HL-60 (cell line): Measurements from ENCODE around the gene AK5.

Experiments used
- DNase-seq, 2 experiments: peaks; one replicate each; pipeline ENCODE4 v3.0.0-alpha.2; 2010 to 2020; ENCODE audit warnings: low read depth in 1 of 2, low spot score in 1 of 2
- H3K27ac ChIP-seq: fragments of 250-450 bp; sonication (Bioruptor Pico); replicated peaks from 2 replicates; pipeline ENCODE4 v1.5.1; 2020; ENCODE audit warnings: mild to moderate bottlenecking, moderate library complexity
- H3K27me3 ChIP-seq: fragments of 250-450 bp; sonication (Bioruptor Pico); 2 replicates; pipeline ENCODE4 v1.5.1; 2021; ENCODE audit warnings: mild to moderate bottlenecking, moderate library complexity; ENCODE audit not compliant: insufficient read depth, poor library complexity, severe bottlenecking
- H3K4me3 ChIP-seq: replicated peaks from 2 replicates; pipeline ENCODE4 v1.5.1; 2011; ENCODE audit warnings: mild to moderate bottlenecking, control low read depth, low read length; ENCODE audit not compliant: insufficient read depth
- CTCF ChIP-seq: IDR thresholded peaks from one replicate; pipeline ENCODE4 v1.5.1; 2011; ENCODE audit warnings: low read length, control low read depth, inconsistent platforms; ENCODE audit not compliant: insufficient read depth
- GABPA ChIP-seq: IDR thresholded peaks from 2 replicates; pipeline ENCODE4 v1.6.1; 2012; ENCODE audit warnings: low read depth
- POLR2AphosphoS5 ChIP-seq: IDR thresholded peaks from 2 replicates; pipeline ENCODE4 v1.6.1; 2012; ENCODE audit warnings: low read depth
- SPI1 ChIP-seq: IDR thresholded peaks from 2 replicates; pipeline ENCODE4 v1.6.1; 2012; ENCODE audit warnings: low read depth, mild to moderate bottlenecking, borderline replicate concordance
- TF ChIP-seq, protein P1 (sequence below): IDR thresholded peaks from 2 replicates; pipeline ENCODE4 v1.6.1; 2012; ENCODE audit warnings: low read depth; ENCODE audit not compliant: insufficient replicate concordance

Gene AK5

DNA sequence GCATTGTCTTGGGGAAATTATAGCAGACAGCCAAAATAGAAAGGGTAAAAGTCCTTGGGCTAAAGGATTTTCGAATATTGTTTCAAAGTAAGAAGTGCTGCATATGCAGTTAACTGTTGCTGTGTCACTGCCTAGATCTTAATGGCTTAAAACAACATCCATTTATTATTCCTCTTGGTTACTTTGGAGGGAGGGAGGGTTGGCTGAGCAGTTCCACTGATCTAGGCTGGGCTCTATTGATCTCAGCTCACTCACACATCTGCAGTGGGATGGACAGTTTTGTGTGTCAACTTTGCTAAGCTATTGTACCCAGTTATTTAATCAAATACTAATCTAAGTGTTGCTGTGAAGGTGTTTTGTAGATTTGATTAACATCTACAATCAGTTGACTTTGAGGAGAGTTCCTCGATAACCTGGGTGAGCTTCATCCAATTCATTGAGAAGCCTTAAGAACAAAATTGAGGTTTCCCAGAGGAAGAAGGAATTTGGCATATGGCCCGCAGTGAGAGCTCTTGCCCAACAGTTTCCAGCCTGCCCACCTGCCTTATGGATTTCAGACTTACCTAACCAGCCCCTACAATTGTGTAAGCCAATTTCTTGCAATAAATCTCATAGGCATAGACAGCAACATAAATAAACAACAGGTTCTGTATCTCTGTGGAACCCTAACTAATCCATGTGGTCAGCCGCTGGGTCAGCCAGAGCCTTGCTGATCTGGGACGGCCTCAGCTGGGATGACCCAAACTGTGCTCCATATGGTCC lies 187.3 kb downstream of the AK5 start:
- H3K27me3 ChIP-seq, result no peaks in the 10 kb centered on the region
- no peak overlapping the region for H3K27ac ChIP-seq
- TF ChIP-seq, protein P1, sequence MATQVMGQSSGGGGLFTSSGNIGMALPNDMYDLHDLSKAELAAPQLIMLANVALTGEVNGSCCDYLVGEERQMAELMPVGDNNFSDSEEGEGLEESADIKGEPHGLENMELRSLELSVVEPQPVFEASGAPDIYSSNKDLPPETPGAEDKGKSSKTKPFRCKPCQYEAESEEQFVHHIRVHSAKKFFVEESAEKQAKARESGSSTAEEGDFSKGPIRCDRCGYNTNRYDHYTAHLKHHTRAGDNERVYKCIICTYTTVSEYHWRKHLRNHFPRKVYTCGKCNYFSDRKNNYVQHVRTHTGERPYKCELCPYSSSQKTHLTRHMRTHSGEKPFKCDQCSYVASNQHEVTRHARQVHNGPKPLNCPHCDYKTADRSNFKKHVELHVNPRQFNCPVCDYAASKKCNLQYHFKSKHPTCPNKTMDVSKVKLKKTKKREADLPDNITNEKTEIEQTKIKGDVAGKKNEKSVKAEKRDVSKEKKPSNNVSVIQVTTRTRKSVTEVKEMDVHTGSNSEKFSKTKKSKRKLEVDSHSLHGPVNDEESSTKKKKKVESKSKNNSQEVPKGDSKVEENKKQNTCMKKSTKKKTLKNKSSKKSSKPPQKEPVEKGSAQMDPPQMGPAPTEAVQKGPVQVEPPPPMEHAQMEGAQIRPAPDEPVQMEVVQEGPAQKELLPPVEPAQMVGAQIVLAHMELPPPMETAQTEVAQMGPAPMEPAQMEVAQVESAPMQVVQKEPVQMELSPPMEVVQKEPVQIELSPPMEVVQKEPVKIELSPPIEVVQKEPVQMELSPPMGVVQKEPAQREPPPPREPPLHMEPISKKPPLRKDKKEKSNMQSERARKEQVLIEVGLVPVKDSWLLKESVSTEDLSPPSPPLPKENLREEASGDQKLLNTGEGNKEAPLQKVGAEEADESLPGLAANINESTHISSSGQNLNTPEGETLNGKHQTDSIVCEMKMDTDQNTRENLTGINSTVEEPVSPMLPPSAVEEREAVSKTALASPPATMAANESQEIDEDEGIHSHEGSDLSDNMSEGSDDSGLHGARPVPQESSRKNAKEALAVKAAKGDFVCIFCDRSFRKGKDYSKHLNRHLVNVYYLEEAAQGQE, result no peak
- TF ChIP-seq GABPA (no peak), SPI1 (no peak), POLR2AphosphoS5 (no peak), CTCF (no peak)
- DNase-seq, result peak in 1 of 2 experiments; percentile 59
- H3K4me3 ChIP-seq, result no peak overlapping the region

DNA sequence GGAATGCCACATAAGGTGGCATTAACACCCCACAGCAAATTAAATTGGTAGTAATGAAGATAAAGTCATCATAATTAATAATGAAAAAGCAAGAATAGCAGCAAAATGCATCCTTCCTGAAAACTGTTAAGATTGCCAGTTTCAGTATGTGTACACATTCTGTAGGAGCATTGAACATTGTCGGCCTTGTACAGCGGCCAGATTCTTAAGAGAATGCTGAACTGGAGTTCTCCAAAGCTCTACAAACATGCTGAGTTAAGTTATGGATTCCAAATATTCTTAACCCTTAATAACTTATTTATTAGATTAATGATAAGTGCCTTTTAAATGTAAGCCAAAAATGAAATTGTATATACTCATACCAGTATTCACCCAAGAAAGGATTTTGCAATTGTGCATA lies 189.9 kb downstream of the AK5 start:
- no peaks in the 10 kb centered on the region for H3K27me3 ChIP-seq
- H3K27ac ChIP-seq, result no peak overlapping the region
- no peak overlapping the region for H3K4me3 ChIP-seq
- TF ChIP-seq, protein P1, result no peak
- TF ChIP-seq GABPA (no peak), CTCF (no peak), SPI1 (no peak), POLR2AphosphoS5 (no peak)
- no peak for DNase-seq

GRCh38 chr1:77473690-77474089 lies 191.9 kb downstream of the AK5 start:
- DNase-seq, result no peak
- H3K27me3 ChIP-seq, result no peaks in the 10 kb centered on the region
- no peak overlapping the region for H3K4me3 ChIP-seq
- H3K27ac ChIP-seq, result no peak overlapping the region
- TF ChIP-seq CTCF (no peak), SPI1 (no peak), POLR2AphosphoS5 (no peak), GABPA (no peak)
- TF ChIP-seq, protein P1, result no peak
